TTC549 (cell line): ENCODE measurements around the gene OR2G3.

Source experiments
- FAIRE-seq: peaks from 2 replicates; lab custom pipeline; 2012; peaks lifted over from hg19 to GRCh38; lab: Jason Lieb, UNC

OR2G3 gene

DNA sequence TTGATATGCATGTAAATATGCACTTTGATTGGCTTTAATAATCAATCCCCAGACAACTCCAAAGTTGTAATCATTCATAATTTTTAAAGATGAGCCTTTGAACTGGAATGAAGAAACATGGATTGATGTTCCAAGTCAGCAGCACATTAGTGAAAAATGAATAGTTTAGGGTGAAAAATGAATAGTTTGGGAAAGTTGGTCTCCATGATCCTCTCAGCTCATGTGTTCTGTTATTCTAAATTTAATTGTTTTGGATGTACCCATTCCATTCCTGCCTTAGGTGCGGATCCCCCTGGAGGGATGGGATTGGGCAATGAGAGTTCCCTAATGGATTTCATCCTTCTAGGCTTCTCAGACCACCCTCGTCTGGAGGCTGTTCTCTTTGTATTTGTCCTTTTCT, at the start of gene OR2G3:
Gene OR2G3, plus strand, starts transcription at position 301 of the 400 bp plus-strand sequence. Its CDS starts 0 bp downstream, at position 301.
- FAIRE-seq: no peak

DNA sequence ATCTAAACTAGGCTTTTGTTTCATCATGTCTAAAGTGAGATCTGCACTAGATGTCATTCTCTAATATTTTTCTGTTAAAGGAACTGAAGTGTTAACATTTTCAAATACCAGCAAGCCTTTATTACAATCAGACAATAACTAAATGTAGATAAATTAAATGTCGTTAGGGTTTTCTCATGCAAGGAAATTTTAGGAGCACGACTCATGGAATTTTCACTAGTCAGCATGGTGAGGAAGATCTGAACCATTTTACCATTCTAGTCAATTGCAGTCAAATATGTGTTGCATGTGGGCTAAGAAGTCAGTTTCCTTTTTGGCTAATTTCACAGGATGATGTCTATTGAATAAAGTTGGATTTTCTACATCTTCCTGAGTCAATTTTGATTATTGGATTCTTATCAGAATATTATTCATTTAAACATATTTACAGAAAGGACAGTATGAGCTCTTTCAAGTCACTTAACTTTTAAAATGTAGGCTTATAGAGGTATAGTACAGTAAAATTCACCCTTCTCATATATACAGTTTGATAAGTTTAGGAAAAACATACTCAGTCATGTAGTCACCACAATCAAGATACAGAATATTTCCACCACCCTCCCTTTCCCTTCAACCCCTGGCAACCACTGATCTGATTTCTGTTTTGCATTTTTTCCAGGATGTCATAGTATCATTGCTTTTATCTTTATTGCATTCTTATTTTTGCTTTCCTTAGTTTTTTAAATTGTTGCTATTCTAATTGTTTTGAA, 47.3 kb upstream of the OR2G3 start:
- no peak for FAIRE-seq

DNA sequence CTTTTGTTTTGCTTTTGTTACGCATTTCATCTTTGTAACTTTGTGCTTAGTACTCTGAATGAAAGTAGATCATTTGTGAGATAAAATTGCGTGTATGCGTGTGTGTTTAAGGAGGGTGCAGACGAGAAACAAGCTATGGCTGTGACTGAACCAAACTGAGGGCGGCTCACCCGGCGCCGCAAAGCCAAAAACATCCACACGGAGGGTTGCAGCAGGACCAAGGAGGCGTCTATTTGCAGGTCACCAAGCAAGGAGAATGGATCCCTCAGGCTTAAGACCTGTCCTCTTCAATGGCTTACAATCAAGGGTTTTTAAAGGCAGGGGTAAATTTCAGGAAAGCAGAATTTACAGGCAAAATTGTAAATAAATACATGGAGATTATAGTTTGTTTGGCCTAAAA, 43.7 kb upstream of the OR2G3 start:
- no peak for FAIRE-seq

DNA sequence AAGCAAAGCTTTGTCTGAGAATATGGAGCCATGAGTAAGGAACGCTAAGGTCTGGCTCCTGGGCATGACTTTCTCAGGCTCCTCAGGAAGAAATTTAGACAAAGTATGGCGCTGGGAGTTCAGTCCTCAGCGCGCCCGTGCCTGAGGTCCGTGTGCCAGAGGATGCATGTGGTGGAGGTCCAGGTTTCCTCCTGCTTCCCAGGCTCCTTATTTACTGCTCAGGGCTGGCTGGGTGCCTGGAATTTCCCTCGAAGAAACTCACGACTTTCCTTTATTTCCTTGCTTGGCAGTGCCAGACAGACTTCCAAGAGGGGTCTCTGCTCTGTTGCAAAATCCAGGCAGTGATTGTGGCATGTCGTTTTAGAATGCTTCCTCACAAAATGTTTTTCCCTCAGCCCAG, 43.2 kb upstream of the OR2G3 start:
- FAIRE-seq: no peak

DNA sequence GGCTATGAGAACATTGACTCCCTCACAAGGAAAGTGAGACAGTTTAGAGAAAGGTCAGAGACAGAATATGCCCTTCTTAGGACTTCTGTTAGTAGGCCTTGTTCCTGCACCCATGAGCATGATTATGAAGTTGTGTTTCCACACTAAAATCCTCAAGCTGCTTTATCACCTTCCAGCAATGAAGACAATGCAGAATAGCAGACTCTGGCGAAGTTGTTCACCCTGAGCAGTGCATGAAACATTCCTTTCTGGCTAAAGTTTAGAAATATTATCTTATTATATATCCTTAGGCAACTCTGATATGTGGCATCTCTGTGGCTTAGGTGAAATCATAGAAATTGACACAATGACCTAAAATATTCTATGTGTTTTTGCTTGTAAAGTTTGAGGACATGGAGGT, 31.1 kb upstream of the OR2G3 start:
- no peak for FAIRE-seq

DNA sequence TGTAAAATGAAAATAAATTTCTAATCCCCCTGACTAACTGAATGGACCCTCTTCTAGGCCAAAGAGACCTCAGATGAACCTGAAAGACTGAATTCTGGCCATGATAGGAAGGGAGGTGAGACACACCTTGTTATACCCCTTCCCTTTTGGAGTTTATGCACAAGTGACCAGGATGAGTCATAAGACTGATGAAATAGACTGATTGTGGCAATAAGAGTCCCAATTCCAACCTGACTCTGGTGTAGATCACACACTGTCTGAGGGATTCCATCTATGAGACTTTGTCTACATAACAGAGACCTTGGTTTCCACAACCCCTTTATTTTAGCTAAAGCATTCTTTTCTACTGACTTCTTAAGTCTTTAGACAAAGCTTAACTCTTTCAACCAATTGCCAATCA, 30.7 kb upstream of the OR2G3 start:
- FAIRE-seq: no peak

DNA sequence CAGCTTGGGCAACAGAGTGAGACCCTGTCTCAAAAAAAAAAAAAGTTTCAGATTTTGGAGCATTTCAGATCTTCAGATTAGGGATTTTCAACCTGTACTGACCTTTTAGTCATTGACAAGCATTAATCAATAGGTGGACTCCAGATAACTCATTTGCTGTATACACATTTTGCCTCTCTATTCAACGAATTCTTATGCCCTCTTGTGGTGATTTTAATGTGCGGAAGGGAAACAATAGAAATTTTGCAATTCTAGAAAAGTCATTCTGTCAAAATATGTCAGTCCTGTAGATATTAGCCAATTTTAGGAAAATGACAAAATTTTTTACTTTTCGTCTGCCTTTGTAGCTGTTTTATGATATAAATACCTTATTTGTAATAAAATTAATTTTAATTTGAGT, 28.9 kb upstream of the OR2G3 start:
- peak; percentile 93 for FAIRE-seq

DNA sequence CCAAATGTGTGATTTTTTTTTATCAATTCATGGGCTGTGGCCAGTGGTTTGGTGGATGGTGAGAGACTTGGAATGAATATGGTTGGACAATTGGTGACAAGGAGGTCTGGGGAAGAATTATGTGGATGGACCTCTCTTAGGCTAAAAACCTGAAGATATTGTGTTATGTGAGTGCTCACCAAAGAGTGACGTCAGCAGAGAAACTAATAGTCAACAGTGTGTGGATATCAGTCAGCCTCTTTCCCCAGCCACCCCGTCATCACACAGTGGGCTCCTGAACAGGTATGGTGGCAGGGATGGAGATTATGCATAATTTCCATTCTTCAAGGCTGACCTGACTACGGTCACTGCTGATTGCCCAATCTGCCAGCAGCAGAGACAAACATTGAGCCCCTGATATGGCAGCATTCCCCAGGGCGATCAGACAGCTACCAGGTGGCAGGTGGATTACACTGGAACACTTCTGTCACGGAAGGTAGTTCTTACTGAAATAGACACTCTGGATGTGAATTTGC, 26.4 kb upstream of the OR2G3 start:
- FAIRE-seq: no peak

DNA sequence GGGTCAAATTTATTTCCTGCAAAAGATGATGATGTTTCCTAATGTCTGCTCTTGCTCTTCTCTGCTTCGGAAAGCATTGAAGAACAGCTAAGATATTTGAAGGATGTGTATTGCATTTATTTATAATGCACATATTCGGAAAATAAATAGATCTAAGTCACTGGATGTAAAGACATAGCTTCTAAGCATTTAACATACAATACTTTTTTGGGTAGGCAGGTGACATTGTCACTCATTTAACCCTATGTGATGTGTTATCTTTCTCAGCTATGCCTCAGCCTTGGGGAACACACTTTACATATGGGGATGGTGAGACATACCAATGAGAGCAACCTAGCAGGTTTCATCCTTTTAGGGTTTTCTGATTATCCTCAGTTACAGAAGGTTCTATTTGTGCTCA, 17.3 kb upstream of the OR2G3 start, which contains the start of gene OR2G2:
Gene OR2G2, plus strand, starts transcription at position 301 of the 400 bp plus-strand sequence. Its CDS starts 0 bp downstream, at position 301.
- no peak for FAIRE-seq

DNA sequence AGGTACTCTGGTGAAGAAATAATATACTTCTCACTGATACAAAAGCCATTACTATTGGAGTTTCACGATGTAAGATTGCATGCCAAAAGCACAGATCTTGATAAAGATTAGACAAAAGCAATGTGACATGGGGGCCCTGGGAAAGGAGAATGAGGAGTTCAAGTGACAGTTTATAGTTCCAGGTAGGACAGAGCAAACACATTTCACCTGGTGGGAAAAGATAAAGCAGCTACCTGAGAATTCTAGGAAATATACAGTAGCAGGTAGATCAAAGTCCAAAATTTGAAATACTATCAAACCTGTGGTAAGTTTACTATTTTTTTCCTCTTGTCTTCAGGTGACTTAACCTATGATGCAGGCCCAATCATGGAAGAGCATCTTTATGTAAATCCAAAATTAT, 8.0 kb downstream of the OR2G3 start:
- FAIRE-seq: no peak

DNA sequence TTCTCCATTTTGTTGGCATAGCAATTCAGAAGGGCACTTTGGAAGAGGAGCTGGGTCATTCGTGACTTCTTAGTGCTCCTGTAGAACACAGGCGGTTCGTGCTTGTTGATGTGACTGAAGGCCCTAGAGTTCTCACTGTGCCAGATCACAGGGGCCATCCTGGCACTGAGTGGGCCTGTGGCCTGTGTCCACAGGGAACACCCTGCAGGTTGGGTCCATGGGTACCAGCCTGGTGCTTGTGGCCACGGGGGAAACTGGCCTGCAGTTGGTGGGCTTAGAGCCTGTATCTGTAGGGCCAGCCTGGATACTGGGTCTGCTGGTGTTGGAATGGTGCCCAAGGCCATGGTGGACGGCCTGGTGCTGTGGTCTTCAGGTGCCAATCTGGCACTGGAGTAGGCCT, 9.2 kb downstream of the OR2G3 start:
- no peak for FAIRE-seq

DNA sequence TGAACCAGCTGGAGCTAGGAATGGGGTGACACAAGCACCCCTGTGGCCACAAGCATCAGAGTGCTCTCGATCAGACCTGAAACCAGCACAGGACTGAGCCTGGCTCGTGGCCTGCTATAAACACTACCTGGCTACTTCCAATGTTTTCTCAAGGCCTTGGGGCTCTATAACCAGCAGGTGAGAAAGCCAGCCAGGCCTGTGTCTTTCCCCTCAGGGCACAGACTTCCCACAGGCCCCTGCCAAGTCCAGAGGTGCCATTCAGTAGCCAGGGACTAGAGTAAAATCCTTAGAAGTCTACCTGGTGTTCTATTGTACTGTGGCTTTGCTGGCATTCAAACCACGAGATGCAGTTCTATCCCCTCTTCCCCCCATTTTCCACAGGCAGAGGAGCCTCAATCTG, 22.6 kb downstream of the OR2G3 start:
- FAIRE-seq: no peak

DNA sequence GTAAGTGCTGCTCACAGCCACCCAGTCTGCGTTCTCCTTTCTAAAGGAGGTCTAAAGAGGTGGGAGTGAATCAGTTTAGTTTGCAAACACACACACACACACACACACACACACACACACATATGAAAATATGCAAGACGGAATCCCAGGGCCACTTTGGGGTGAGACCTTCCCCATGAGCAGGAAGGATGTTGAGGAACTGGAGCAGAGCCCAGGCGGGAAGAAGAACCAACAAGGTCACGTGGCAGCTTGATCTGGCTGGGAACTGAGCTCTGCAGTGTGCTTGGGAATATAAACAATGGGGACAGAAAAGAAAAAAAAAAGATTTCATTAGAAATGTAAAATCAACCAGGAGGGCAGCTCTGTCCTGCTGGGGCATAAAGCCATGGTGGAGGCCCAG, 32.6 kb downstream of the OR2G3 start:
- FAIRE-seq: no peak

DNA sequence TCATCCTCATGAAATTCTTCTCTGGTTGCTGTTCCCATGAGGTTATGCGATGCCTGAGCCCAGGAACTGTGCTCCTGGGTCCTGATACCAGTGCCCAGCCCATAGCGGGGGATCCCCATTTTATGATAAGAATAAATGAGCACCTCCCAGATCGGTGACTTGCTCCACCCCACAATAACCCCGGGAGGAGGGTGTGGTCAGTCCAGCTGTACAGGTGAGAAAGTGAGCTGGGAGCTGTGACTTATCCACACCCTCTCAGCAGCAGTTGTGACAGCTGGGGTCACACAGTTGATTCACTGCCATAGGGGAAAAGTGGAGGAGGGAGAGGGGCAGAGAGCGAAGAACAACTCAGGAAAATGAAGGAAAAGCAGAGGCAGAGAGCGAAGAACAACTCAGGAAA, 33.4 kb downstream of the OR2G3 start:
- no peak for FAIRE-seq

DNA sequence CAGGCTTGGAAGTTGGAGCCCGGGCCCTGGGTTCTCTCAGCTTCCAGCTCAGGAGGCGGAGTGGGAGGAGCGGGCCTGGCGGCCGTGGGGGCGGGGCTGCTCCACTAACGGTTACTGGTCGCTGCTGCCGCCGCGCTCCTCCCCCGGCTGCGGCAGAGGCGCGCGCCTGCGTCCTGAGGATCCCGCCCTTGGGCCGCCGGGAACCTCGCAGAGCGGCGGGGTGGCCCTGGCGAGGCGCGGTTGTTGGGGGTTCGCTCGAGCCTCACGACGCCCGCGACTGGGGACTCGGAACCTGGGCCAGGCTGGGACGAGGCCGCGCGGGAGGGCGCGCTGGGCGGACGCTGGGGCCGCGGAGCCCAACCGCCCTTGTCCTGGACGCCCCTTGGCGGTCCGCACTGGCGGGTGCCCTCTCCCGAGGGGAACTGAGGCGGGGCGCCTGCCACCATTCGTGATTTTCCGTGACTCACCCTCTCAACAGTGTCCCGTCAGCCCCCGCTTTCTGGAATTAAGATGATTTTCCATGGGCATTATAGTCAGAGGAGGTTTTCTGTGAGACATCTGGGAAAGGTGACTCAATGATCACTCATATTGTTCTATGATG, 34.1 kb downstream of the OR2G3 start:
- no peak for FAIRE-seq

DNA sequence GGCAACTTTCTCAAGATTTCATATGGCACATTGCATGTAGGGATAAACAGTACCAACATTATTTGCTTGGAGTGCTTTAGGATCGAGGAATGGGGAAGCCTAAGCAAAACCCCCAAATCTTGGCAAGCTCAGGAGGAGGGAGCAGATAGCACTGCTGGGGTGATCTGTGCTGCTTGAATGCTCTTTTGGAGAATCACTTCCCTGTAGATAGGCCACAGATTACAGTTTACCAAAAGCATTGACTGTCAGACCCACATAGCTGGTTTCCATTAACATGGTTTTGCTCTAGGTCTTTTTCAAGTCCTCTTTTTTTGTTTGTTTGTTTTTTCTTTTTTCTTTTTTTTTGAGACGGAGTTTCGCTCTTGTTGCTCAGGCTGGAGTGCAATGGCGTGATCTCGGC, 37.4 kb downstream of the OR2G3 start:
- FAIRE-seq: no peak

DNA sequence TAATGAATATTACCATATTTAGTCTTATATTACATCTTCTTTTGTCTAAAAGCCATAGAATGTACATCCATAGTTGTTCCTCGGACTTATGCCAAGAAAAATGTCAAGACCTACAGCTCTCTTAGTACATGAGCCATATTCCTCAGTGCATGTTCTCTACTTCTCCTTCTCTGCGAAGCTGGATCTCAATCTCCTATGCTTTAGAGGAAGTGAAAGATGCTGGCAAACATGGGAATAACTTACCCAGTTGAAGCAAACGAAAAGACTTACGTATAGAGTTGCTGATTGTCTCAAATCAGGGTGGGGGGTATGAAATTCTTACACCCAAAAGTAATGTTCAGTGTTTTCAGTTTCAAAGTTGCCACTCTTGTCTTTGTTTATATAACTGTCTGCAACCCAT, 41.5 kb downstream of the OR2G3 start:
- no peak for FAIRE-seq

DNA sequence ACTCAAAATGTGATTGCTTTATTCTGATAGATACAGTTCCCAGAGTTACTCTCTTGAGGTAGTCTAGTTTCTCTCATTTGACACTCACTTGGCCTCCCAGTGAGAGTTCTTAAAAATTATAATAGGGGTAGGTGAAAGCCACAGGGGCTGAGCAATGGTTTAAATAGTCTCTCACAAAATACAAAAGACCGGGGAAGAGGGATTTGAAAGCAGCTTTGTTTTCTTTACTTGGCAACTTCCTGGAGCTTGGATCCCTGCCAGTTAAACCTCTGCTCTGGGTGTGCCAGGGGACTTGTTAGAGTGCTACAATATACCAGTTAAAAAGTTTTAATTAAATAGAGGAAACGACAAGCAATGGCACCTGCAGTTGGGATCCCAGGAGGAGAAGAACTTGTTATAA, 42.5 kb downstream of the OR2G3 start:
- FAIRE-seq: no peak

DNA sequence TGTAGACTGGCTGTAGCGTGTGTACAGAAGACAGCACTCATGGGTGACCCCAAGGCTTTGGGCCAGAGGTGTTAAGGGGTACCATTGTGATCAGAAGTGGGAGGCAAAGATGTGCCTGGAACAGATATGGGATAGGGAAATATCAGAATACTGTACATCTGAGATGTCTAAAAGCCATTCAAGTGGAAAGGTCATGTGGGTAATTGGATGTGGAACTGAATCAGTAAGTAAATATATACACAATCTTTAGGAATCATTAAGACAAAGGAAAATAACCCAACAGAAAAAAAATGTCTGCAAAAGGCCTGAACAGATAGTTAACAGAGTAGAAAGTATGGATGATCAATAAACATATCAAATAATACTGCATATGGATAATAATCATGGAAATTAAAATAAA, 47.7 kb downstream of the OR2G3 start:
- FAIRE-seq: no peak
